Measurements from ENCODE around the gene CANT1. TPM values are rescaled to one million over a fixed set of nuclear protein-coding genes. Genes with fewer than 3 reads are reported as not detected.

The CANT1 gene
- total RNA-seq, 1 donor from 2014 or later: 82.8 TPM

Other genes starting within 250 kb of the CANT1 start
- gene CYTH1, start 227.5 kb downstream of the CANT1 start, total RNA-seq: 299 and 310 TPM in 2 replicates
- gene USP36, start 168.9 kb downstream of the CANT1 start, total RNA-seq: 95.5 and 110 TPM in 2 replicates
- gene CEP295NL, start 106.6 kb downstream of the CANT1 start, total RNA-seq: 0.22 TPM in 1 of 2 replicates, not detected in the other
- 1.8 and 2.3 TPM in 2 replicates for gene TIMP2, start 84.4 kb downstream of the CANT1 start, total RNA-seq
- gene LGALS3BP, start 29.8 kb downstream of the CANT1 start, total RNA-seq: 212 and 224 TPM in 2 replicates
- gene C1QTNF1, start 14.4 kb upstream of the CANT1 start, total RNA-seq: 0.12 TPM in 1 of 2 replicates, not detected in the other
- gene ENGASE, start 65.1 kb upstream of the CANT1 start, total RNA-seq: 37.6 and 41.2 TPM in 2 replicates